ENCODE data around the gene CCDC88C. TPM values are rescaled to one million over a fixed set of nuclear protein-coding genes. Genes with fewer than 3 reads are reported as not detected.

Gene CCDC88C
- total and polyA plus RNA-seq, 2 experiments from 2014 or later: 23.6 to 60.7 TPM

DNA sequence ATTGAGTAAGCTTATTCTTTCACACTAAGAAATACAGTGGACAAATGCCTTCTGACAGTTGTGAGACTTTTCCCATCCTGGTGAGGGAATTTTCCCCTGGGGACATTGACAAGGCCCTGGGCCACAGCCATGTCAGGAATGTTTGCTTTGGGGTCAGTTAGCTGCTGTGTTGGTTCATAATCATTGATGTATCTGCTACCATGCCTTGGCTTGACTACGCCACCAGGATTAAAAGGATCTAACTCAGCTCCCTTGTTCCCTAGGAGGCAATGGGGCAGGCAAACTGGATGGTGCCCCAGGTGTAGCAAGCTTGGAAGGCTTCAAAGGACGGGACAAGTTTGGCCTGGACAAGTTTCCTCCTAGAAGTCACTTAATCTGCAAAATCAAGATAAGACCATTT lies 3.1 kb upstream of the CCDC88C start:
- Mint-ChIP-seq H3K36me3 (ENCODE audit: low read depth) (peaks cover 6% of the 10 kb centered on the region; the same call in 2 of the 3 replicates), H3K4me3 (no peak overlapping the region), H3K4me1 (peaks cover 10% of the 10 kb centered on the region), H3K27ac (no peak overlapping the region), H3K9me3 (peaks cover 12% of the 10 kb centered on the region), H3K27me3 (ENCODE audit: insufficient read depth, low read depth, poor library complexity) (peaks cover 5% of the 10 kb centered on the region)
- Histone ChIP-seq H3K36me3 (ENCODE audit: insufficient read depth) (no peaks in the 10 kb centered on the region), H3K27ac (ENCODE audit: low read depth) (no peak overlapping the region), H3K4me2 (no peak overlapping the region), H3K4me1 (ENCODE audit: insufficient read depth) (peaks cover 9% of the 10 kb centered on the region), H3F3A (replicated peaks; ENCODE audit: low read depth) (peaks cover 9% of the 10 kb centered on the region), H2AFZ (no peak overlapping the region), H3K9me2 (ENCODE audit: insufficient read depth) (no peaks in the 10 kb centered on the region), H3K79me2 (replicated peaks; ENCODE audit: insufficient read depth) (peaks cover 12% of the 10 kb centered on the region), H3K27me3 (ENCODE audit: insufficient read depth) (peaks cover 5% of the 10 kb centered on the region; the same call in 1 of the 2 replicates), H4K20me1 (replicated peaks; ENCODE audit: insufficient read depth) (no peaks in the 10 kb centered on the region), H3K4me3 (no peak overlapping the region)
- DNase-seq (ENCODE audit: low spot score) (no peak), ATAC-seq (no peak)
- TF ChIP-seq EZH2phosphoT487 (IDR thresholded peaks at IDR 0.05; ENCODE audit: unreplicated experiment): no peak

DNA sequence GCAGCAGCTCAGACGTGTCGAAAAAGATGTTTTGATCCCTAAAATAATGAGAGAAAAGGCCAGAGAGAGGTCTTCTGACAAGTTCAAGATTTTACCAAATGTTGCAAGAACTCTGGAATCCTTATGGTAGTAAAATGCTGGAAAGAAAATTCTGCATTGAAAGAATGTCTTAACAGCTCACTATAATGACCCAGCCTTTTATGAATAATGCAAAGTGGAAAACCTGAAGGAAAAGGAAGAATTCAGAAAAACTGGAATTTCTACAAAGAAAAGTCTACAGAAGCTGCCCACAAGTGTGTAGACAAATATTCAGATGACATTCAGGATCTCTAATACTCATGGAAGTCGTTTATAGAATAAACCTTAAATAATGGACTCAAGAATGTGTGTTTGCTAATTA lies 1.8 kb upstream of the CCDC88C start:
- Histone ChIP-seq H3K4me3 (no peak overlapping the region), H3F3A (replicated peaks; ENCODE audit: low read depth) (peaks cover 9% of the 10 kb centered on the region), H3K4me1 (ENCODE audit: insufficient read depth) (peaks cover 22% of the 10 kb centered on the region), H3K27ac (ENCODE audit: low read depth) (no peak overlapping the region), H3K36me3 (ENCODE audit: insufficient read depth) (no peaks in the 10 kb centered on the region), H3K79me2 (replicated peaks; ENCODE audit: insufficient read depth) (peaks cover 25% of the 10 kb centered on the region), H3K4me2 (no peak overlapping the region), H2AFZ (no peak overlapping the region), H3K27me3 (ENCODE audit: insufficient read depth) (peaks cover 5% of the 10 kb centered on the region; the same call in 1 of the 2 replicates), H3K9me2 (ENCODE audit: insufficient read depth) (no peaks in the 10 kb centered on the region), H4K20me1 (replicated peaks; ENCODE audit: insufficient read depth) (no peaks in the 10 kb centered on the region)
- H3K36me3 Mint-ChIP-seq (ENCODE audit: low read depth): peaks cover 11% of the 10 kb centered on the region; the same call in 1 of the 3 replicates
- H3K27me3 Mint-ChIP-seq (ENCODE audit: insufficient read depth, low read depth, poor library complexity): peaks cover 13% of the 10 kb centered on the region
- ATAC-seq (no peak), DNase-seq (ENCODE audit: low spot score) (no peak)
- H3K4me3 Mint-ChIP-seq: no peak overlapping the region
- H3K9me3 Mint-ChIP-seq: peaks cover 1% of the 10 kb centered on the region; the same call in 2 of the 3 replicates
- H3K27ac Mint-ChIP-seq: no peak overlapping the region
- H3K4me1 Mint-ChIP-seq: peaks cover 19% of the 10 kb centered on the region
- TF ChIP-seq ZNF114 (CRISPR knock-in tag; IDR thresholded peaks at IDR 0.05) (no peak), EZH2phosphoT487 (IDR thresholded peaks at IDR 0.05; ENCODE audit: unreplicated experiment) (no peak), CREB1 (CRISPR knock-in tag; IDR thresholded peaks at IDR 0.05; ENCODE audit: low read depth) (no peak), EZH2 (IDR thresholded peaks at IDR 0.05; ENCODE audit: low read depth, unreplicated experiment) (no peak), POLR2AphosphoS5 (IDR thresholded peaks at IDR 0.05; ENCODE audit: low read depth) (no peak), JUNB (IDR thresholded peaks at IDR 0.05; ENCODE audit: unreplicated experiment) (no peak), NANOG (IDR thresholded peaks at IDR 0.05; ENCODE audit: borderline replicate concordance) (no peak), STAT1 (IDR thresholded peaks at IDR 0.05; ENCODE audit: unreplicated experiment) (no peak)
- TF ChIP-seq, protein P1, sequence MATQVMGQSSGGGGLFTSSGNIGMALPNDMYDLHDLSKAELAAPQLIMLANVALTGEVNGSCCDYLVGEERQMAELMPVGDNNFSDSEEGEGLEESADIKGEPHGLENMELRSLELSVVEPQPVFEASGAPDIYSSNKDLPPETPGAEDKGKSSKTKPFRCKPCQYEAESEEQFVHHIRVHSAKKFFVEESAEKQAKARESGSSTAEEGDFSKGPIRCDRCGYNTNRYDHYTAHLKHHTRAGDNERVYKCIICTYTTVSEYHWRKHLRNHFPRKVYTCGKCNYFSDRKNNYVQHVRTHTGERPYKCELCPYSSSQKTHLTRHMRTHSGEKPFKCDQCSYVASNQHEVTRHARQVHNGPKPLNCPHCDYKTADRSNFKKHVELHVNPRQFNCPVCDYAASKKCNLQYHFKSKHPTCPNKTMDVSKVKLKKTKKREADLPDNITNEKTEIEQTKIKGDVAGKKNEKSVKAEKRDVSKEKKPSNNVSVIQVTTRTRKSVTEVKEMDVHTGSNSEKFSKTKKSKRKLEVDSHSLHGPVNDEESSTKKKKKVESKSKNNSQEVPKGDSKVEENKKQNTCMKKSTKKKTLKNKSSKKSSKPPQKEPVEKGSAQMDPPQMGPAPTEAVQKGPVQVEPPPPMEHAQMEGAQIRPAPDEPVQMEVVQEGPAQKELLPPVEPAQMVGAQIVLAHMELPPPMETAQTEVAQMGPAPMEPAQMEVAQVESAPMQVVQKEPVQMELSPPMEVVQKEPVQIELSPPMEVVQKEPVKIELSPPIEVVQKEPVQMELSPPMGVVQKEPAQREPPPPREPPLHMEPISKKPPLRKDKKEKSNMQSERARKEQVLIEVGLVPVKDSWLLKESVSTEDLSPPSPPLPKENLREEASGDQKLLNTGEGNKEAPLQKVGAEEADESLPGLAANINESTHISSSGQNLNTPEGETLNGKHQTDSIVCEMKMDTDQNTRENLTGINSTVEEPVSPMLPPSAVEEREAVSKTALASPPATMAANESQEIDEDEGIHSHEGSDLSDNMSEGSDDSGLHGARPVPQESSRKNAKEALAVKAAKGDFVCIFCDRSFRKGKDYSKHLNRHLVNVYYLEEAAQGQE (IDR thresholded peaks at IDR 0.05; ENCODE audit: unreplicated experiment): no peak
- TF ChIP-seq, protein P2, sequence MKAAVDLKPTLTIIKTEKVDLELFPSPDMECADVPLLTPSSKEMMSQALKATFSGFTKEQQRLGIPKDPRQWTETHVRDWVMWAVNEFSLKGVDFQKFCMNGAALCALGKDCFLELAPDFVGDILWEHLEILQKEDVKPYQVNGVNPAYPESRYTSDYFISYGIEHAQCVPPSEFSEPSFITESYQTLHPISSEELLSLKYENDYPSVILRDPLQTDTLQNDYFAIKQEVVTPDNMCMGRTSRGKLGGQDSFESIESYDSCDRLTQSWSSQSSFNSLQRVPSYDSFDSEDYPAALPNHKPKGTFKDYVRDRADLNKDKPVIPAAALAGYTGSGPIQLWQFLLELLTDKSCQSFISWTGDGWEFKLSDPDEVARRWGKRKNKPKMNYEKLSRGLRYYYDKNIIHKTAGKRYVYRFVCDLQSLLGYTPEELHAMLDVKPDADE (IDR thresholded peaks at IDR 0.05): no peak
- TF ChIP-seq, protein P3, sequence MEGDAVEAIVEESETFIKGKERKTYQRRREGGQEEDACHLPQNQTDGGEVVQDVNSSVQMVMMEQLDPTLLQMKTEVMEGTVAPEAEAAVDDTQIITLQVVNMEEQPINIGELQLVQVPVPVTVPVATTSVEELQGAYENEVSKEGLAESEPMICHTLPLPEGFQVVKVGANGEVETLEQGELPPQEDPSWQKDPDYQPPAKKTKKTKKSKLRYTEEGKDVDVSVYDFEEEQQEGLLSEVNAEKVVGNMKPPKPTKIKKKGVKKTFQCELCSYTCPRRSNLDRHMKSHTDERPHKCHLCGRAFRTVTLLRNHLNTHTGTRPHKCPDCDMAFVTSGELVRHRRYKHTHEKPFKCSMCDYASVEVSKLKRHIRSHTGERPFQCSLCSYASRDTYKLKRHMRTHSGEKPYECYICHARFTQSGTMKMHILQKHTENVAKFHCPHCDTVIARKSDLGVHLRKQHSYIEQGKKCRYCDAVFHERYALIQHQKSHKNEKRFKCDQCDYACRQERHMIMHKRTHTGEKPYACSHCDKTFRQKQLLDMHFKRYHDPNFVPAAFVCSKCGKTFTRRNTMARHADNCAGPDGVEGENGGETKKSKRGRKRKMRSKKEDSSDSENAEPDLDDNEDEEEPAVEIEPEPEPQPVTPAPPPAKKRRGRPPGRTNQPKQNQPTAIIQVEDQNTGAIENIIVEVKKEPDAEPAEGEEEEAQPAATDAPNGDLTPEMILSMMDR (conservative IDR thresholded peaks at IDR 0.05; ENCODE audit: low read depth in 2 of 2): no peak
